HG02642 (cell line): ENCODE results near the gene NRG3.

Experiments used
- ATAC-seq: cut with Tn5 transposase; IDR thresholded peaks from one replicate; pipeline ENCODE4 v1.9.1; 2021; ENCODE audit warnings: mild to moderate bottlenecking; ENCODE audit not compliant: unreplicated experiment, poor library complexity

NRG3 gene

GRCh38 chr10:82191653-82192052, 316.7 kb downstream of the NRG3 start:
- no peak for ATAC-seq

DNA sequence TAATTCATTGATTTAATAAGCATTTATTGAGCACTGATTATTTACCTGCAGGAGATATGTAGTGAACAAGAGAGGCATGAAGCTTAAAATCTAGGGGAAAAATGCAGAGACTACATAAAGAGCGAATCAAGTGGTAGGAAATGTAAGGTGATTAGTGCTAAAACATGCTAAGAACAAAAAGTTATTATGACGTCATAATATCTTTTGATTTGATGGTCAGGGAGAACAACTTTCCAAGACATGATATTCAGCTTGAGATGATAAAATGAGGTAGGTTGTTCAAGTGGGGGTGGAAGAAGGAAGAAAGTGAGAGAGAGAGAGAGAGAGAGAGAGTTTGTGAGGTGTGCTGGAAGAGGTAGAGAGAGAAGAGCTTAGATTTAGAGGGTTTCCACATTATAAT, 317.7 kb downstream of the NRG3 start:
- no peak for ATAC-seq

DNA sequence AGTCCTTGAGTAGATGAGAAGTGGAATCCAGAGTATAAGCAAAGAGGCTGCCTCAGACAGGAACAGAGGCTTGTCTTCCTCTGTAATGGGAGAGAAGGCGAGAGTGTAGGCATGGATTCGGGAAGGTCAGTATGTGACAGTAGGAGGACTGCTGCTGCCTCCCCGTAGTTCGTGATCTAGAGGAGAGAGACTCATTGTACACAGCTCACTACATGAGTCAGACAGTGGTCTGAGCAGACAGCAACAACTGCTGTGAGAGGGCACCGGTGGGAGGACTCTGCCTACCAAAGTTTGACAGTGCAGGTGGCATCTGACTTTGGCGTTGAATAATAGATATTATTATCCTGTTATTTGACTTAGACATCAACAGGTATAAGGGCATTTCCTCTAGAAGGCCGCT, 319.4 kb downstream of the NRG3 start:
- ATAC-seq, result no peak

DNA sequence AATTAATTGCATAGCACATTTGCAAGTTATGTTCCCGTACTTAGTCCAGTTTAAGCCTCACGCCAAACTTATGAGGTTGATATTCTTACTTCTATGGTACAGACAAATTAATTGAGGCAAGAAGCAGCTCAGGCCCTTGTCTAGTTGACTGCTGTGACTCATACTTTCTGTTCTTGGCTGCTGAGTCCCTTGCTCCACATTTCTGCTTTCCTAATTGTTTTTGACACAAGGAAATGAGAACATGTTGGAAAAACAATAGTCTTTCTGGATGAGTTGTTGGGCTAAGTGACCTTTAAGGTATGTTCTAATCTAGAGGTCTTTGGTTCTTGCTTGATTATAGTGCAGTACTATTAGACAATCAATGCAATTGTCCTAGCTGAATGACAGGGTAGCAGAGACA, 331.8 kb downstream of the NRG3 start:
- no peak for ATAC-seq

DNA sequence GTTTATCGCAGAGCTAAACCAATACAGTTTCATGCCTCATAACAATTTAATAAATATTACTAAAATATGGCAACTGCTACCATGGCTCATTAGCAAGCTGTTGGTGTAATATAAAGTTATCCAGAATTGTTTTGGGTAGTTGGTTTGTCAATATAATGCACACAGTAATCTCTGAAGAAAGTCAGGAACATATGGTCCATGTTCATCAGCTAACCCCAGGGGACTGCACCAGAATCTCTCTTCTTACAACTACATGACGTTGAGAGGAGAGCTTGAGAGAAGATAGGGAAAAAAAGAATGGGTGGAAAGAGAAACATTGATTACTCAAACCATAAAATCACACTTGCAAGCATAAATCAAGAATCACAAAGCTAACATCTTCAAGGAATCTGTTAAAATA, 333.7 kb downstream of the NRG3 start:
- ATAC-seq, result no peak

- ATAC-seq, result no peak
Measured at GRCh38 chr10:82210331-82210730, 335.3 kb downstream of the NRG3 start.

DNA sequence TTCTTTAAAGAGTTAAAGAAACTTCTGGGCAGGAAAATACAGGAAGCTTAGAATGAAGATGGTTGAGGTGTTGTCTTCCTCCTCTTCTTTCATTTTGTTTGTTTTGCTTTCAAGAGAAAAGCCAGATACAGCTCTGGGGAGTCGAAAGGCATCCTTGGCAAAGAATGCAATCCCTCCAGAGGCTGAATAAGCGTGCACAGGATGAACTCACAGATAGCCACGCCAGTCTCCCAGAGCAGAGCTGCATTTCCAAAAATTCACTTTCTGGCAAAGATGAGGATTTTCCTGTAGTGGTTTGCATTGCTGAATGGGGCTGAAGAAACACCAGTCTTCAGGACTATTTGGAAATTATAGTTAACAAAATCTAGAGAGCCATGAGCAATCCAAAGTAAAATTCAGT, 336.4 kb downstream of the NRG3 start:
- ATAC-seq, result no peak

DNA sequence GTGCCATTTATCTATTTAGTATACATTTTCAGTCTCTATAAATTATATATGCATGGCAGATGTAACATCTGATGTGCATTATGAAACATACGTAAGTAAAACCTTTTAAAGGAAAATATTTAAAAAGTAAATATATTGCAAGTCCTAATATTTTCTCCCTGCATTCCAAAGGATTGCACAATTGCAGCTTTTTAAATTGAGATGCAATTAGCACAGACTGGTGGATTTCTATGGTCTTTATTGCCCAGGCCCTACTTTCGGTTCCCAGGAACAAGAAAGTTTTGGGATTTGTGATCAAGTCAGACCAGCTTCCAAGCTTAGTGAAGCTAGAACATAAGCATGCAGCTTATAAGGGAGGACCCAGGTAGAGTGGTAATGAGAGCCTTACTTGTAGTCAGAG, 337.8 kb downstream of the NRG3 start:
- ATAC-seq, result no peak

DNA sequence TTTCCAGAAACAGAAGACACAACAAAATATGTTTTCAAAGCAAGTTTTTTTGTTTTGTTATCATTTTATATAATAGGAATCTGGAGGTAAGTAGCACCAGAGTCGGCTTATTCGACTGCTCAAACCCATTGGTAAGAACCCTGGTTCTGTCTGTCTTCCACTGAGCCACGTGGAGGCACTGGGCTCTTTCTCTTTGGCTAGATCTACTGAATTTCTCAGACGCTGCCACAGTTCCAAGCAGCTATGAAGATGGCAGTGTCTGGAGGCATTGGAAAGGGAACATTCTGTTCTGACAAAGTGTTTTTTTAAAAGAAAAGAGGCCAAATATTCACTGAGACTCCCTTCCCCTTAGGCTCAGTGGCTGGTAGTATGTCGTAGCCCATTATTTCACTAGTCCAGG, 338.8 kb downstream of the NRG3 start:
- no peak for ATAC-seq

DNA sequence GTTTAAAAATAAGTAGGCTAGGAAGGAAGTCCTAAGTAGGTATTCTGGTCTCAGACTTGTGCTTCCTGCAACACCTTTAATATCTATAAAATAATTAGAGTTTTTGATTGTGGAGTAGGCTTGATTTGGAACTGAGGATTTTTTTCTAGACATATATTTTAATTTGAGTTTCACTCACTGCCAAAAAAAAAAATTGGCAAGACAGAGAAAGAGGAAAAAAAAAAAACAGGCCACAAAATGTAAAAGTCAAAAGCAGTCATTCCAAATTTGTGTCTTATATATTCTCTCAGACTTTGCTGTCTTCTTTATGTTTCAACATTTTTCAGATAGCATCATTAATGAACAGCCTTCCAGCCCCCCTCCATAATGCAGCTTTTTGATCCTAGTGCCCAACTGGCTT, 346.1 kb downstream of the NRG3 start:
- ATAC-seq, result no peak

GRCh38 chr10:82221601-82222149, 346.7 kb downstream of the NRG3 start:
- no peak for ATAC-seq

DNA sequence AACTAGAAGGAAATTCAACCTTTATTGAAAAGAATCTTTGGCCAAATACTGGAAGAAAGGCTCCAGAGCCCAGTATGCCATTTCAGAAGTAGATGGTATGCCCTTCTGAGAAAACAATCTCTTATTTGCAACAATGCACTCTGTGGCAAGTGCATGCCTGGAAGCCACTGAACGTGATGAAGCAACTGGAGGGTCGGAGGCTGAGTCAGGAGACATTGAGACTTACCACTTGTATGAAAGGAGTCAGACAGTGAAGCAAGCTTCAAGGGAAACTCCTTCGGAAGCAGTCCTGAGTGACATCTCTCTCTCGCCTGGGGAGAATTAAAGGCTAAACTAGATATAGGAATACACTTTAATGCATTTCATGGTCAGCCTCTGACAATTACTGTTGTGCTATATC, 353.7 kb downstream of the NRG3 start:
- ATAC-seq, result no peak

DNA sequence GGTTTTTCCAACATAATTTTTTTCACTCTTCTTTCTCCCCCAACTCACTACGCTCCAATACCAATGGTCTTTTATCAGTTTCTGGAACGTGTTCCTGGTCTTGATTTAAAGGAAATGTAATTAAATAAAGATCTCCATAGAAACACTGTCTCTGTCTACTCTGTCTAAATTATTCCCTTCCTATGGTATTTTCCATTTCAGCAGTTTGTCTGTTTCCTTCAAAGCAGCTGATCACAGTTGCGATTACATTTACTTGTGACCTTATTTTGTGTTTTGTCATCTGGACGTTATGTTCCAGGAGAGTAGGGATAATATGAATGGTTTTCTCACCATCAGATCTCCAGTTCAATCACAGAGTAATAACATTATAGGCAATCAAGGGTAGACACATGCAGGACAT, 359.2 kb downstream of the NRG3 start:
- ATAC-seq, result no peak

DNA sequence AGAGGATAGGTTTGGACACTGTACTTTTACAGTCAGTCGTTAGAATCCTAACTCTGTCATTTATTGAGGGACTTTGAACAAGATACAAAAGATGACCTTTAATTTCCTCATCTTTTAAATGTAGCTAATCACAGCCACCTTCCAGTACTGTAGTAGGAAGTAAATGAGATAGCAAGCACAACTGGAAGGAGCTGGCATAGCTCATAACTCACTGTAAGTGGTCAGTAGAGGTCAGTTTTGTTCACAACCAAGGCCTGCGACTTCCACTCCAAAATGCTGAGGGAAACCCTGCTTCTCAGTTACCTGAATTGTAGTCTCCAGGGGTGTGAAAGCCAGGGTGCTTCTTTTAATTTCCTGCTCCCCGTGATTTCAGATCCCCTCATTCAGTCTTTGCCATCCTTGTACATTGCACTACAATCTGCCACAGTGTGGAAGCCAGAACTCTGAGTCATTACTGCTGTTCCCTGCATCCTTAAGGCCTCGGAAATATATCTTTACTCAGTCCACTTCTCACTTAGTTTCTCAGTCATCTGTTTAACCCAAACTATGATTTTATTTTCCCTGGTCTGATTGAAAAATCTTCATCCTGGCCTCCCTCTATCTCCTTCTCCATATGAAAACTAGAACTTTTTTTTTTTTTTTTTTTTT, 361.2 kb downstream of the NRG3 start:
- no peak for ATAC-seq

GRCh38 chr10:82238291-82238690, 363.3 kb downstream of the NRG3 start:
- ATAC-seq, result no peak

DNA sequence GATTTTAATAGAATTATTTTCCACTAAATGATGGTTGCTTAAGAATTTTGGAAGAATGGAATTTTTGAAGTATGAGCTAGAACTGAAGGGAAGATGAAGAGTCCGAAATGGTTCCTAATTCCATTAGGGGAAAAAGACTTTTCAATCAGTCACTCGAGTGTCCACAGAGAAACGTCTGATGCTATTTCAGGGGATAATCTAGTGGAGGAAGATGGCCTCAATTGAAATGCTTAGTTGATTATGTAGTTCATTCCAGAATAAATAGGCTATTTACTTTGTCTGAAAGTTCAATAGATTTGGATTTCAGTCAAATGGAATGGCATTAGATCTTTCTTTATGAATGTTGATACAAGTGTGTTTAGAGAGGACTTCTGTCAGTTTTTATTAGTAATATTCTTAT, 365.4 kb downstream of the NRG3 start:
- ATAC-seq, result no peak

DNA sequence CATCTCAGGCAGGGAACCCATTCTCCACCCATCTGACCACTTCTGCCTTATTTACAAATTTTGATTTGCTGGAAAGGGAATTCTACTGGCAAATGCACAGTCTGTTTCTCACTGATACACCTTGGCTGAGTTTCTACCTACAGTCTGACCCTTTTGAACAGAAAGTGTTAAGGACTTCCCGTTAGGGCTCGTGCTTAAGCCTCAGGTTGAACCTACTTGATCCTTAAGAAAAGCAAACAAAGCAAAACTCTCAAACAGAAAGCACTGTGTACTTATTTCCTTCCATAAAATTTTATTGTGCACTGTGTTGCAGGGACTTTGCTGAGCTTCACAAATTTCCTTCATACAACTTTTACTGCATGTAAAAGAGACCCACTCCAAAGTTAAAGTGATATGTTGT, 367.8 kb downstream of the NRG3 start:
- no peak for ATAC-seq

DNA sequence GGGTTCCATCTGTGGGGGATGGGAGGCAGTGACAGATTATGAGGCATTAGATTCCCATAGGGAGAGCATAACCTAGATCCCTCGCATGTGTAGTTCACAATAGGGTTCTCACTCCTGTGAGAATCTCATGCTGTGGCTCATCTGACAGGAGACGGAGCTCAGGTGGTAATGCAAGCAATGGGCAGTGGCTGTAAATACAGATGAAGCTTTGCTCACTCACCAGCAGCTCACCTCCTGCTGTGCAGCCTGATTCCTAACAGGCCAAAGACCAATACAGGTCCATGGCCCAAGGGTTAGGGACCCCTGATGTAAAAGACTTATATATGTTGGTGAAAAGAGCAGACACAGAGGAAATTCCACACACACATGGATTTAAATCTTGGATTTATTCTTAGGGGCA, 370.2 kb downstream of the NRG3 start:
- no peak for ATAC-seq

DNA sequence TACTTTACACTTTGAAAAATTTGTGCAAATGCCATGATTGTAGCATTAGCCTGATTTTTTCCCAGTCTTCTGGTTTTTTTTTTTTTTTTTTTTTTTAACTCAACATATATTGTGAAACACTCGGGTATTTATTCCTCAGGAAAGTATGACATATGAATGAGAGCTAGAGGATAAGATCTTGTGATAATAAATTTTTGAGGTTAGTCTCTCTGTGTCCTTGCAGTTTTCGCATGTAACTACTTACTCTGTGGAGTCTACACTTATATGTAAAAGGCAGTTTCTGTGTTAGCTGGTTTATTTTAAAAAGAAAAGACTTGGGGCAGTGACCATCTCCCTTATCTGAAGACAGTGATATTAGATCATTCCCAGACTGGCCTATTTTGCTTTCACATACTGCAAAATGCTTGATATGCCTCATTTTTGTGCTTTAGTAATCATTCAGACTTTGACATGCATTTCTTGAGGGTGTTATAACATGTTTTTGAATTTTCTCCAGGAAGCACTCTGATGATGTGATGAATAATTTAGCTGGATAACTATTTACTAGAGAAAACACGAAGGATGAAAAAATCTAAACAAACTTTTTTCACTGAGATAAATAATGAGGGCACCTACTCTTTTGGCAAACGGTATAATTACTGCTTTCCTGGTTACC, 371.0 kb downstream of the NRG3 start:
- ATAC-seq, result no peak

DNA sequence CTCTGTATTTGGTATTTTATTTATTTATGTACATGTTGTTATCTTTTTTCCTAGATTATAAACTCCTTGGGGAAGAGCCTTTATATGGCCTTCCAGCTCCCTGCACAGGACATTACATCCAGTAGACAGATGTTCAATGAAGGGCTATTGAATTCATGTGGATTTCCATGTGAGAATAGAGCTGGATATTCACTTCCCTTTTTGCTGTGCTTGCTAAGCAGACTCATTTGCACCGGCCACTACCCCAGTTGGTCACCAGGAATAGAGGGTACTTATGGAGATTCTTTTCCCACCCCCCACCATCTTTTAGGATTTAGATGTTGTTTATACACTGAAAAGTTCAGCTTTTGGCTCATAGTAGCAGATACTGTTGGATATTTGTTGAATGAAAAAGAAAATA, 374.1 kb downstream of the NRG3 start:
- no peak for ATAC-seq

- no peak for ATAC-seq
Measured at GRCh38 chr10:82251222-82251906, 376.4 kb downstream of the NRG3 start.

- ATAC-seq, result no peak
Measured at GRCh38 chr10:82252081-82252480, 377.1 kb downstream of the NRG3 start.
